PC-9 (cell line): Measurements from ENCODE around the gene SLC66A1.

ENCODE experiments used
- CTCF ChIP-seq: fragments of 200-600 bp; sonication (generic); conservative IDR thresholded peaks from 2 replicates; pipeline ENCODE4 v1.6.1; 2017; ENCODE audit warnings: mixed run types, antibody characterized with exemption, mild to moderate bottlenecking, moderate library complexity
- EZH2 ChIP-seq: fragments of 200-600 bp; sonication (generic); IDR thresholded peaks from 2 replicates; pipeline ENCODE4 v1.8.0; 2017; ENCODE audit warnings: antibody characterized with exemption, low read depth

GRCh38 chr1:19330449-19331135 is 18.5 kb downstream of the SLC66A1 start:
- TF ChIP-seq CTCF (no peak), EZH2 (no peak)
